NOMO-1 (cell line): ENCODE data around the gene ARHGAP24.
A peak's percentile ranks its signal among the peaks of the same experiment; 100 is the strongest.
"Not testable (repeated sequence)": the region's sequence is repeated elsewhere in the genome, so short reads cannot be mapped to it uniquely, and the experiment has no call there.

Experiments used
- DNase-seq, 2 experiments: peaks; one replicate each; lab custom pipeline; 2025; ENCODE audit not compliant: unreplicated experiment in 2 of 2; lab: John Stamatoyannopoulos, UW

Gene ARHGAP24

GRCh38 chr4:85642356-85643100 lies 167.6 kb downstream of the ARHGAP24 start:
- no peak for DNase-seq

GRCh38 chr4:85644061-85644460 lies 169.1 kb downstream of the ARHGAP24 start:
- no peak for DNase-seq

DNA sequence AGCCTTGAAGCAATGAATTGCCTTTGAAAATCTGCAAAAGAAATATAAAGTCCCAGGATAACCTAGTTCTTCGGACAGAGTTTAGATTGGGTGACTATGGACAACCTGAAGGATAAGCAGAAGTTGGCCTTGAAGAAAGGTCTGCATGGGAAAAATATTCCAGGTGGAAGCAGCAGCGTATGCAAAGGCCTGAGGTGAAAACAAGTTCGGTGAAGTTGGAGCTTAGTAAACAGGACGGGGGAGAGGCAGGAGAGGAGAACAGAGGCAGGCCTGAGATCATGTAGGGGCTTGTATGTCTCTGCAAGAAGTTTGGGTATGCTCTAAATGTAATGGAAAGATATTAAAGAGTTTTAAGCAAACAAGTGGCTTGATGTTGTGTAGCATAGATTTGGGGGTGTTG lies 176.0 kb downstream of the ARHGAP24 start:
- DNase-seq = no peak

DNA sequence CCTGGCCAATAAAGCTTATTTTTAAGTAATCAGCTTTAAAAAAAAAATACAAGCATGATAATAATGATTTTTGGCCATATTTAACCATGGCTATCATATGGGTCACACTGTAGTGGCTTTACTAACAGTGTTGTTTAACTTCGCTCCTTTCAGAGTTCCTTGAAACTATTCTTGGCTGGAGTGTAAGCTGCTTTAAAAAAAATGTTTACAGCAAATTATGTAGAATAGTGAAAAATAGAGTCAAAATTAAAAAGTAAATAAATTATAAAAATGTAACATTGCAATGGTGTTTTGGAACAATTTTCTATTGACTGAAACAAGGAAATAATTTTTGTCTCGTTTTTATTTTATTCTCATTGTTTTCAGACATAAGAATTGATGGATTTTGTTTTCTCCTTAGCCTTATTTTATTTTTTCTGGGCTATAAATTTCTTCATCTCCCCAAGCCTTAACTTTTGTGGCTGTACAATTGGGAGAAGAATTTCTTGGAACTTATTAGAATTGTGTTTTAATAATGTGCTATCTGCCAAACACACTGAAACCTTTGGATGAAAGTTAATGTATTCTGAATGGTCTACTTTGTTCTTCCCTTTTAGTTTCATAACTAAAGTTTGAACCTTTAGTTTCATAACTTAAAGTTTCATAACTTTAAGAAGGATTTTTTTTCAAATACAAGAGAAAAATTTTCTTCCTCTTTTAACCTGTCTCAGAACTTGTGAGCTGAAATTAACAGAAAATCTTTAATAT lies 182.0 kb downstream of the ARHGAP24 start:
- DNase-seq = peak in 1 of 2 experiments; percentile 78

DNA sequence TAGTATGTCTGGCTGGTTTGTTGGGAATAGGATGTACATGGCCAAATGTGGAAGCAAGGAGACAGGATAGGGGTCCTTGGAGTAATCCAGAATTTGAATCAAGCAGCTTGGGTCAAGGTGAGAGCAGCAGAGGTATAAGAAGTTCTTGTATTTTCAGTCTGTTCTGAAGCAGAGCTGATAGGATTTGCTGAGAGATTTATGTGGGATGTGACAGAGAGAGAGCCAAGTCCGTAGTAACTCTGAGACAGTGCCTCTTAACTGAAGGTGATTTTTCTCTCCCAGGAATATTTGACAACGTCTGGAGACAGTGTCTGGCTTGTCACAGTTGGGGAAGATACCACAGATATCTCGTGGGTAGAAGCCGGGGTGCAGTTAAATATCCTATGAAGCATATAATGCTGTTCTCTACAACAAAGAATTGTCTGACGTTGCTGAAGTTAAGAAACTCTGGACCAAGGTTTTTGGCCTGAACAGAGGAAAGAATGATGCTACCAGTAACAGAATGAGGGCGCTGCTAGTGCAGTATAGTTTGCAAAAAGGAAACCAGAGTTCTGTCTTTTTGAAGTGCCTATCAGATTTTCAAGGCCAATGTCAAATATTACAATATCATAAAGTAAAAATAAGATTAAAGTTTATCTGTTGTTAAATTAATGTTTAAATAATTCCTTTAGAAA lies 184.0 kb downstream of the ARHGAP24 start:
- no peak for DNase-seq

DNA sequence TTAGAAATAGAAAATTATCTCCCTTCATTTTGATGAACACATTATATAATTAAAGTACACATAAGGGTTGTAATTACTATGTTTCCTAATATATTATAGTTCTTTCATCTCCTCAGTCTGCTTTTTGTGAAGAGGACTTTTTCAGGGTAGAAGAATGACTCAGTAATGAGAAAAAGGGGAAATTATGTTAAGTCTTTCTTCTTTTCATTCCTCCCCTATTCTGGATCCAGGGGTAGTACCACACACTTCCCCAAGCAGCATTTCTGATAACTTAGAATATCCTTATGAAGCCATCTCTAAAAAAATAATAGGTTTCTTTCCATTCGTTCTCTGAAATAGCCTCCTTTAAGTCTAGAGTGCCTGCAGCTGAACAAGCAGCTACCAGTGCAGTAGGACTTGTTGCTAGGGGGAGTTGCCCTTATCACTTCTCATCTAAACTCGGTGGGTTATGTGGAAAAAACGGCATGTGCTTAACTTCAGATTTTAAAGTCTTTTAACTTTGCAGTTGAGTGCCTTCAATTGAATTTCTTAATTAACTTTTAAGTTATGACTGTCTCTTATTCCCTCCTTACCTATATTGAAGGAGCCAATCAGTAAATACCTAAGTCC lies 184.8 kb downstream of the ARHGAP24 start:
- DNase-seq = peak in 1 of 2 experiments; percentile 67

GRCh38 chr4:85666625-85667024 lies 191.7 kb downstream of the ARHGAP24 start:
- DNase-seq = not testable (repeated sequence)

DNA sequence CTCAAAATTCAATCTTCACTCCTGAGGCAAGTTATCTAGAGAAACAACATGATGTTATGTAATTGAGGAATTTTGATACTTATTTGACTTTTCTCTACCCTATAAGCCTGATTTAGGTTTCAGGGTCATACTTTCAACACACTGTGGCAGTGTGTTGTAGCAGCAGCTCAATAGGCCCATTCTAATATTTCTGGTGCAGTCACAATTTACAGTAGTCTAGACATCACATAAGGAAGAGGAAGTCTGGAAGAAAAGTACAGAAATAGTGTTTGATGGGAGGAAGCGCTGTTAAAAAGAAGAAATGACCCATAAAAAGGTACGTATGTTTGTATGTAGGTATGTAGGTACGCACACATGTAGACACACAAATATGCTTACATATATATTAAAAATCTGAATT lies 194.3 kb downstream of the ARHGAP24 start:
- DNase-seq = peak; percentile 53 to 65

DNA sequence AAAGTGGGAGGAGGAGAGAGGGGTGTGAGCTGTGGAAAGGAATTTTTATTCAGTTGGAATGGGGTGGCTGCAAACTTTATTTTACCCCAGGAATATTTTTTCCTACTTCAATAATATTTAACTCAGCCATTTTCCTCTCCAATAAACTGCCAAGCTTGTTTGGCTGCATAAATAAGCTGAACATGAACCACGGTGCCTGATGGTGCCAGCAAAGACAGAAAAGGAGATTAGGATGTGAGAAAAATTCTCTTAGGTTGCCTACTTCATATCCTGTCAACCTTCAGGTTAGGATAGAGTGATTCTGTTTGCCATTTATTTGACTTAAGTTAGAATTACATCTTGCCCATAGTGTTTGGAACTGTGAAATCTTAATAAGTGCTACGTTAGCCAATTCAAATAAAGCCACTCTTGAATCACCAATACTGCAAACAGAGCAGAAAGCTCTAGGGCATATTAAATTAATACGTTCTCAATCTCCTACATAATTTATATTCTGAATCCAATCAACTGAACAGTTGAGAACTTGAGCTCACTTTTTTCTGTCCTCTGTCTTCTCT lies 195.1 kb downstream of the ARHGAP24 start:
- DNase-seq = no peak

DNA sequence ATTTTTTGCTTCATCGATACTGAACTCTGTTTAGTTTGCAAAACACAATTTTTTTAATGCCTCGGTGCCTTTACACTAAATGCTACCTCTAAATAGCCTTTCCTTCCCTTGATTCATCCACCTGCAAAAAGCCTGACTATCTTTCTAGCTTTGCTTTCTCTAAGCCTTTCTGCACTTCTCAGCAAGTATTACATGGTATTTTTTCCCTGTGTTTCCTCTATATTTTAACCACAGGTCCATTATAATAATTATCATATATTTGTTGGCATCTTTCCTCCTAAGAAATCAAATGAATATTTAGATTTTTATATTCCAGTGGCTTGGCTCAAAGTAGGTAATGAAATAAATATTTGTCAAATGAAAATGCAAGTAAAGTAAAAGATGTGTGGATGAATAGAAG lies 196.2 kb downstream of the ARHGAP24 start:
- DNase-seq = no peak

DNA sequence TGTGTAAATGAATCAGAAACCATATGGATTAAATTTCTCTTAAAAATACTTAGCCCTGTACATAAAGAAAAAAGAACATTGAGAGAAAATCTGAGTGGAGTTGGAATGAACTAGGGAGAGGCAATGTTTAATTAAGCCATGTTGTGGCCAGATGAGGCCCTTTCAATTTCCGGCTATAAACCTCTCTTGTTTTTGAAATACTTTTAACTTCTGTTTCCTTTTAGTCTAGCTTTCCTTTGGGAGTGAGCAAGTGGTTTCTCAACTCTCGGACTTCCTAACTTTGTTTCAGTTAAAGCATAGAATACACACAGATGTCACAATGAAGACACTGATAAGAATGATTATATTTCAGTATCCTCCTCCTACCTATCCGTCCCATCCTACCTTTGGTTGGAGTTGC lies 197.2 kb downstream of the ARHGAP24 start:
- DNase-seq = peak in 1 of 2 experiments; percentile 26

DNA sequence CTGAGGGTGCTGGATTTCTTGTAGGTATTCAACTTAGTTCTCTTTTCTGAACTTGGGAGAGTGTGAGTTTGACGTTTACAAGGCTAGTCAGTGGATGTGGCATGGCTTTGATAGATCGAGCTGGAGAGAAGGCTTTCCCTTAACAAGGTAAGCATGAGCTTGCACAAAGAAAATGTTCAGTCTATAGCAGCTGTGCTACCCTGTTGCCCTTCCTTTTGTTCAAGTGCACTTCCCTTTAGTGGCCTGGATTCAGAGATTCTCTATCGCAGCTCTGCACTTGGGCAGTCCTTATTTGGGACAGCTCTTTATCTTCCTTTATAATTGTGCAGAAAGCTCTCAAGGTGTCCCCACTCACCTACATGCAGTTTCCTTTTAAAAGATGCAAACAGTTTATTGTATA lies 198.0 kb downstream of the ARHGAP24 start:
- DNase-seq = no peak

DNA sequence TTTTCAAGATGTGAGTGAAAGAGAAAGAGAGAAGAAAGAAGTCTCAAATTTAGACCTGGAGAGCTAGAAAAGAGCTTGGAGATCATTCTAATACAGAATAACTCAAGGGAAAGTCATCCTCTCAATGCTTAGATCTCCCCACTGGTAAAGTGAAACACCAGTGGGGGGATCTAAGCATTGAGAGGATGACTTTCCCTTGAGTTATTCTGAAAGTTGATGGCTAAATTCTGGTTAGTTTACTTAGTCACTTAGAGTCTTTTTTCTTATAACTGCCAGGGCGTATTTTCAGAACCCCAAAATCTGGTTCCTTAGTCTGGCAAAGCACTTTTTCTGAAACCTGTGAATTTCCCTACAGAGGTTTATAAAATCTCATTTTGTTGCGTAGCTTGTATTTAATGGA lies 198.6 kb downstream of the ARHGAP24 start:
- no peak for DNase-seq

GRCh38 chr4:85675076-85676049 lies 200.4 kb downstream of the ARHGAP24 start:
- DNase-seq = no peak

DNA sequence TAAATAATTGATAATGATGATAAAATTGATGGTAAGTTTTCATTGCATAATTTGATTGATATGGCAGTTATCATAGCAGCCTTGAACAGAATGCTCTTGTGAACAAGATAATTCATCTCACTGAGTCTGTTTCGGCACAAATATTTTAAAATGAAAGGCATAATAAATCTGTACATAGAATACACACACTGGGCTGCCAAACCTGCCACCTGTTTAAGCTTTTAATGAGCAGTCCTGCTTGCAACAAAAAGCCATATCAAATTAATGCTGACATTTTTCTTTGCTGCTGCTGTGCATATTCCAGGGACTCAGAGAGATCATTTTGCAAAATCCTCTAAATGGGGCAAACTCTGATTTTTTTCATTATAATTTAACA lies 201.1 kb downstream of the ARHGAP24 start:
- DNase-seq = no peak

- DNase-seq = no peak
These were observed 202.1 kb downstream of the ARHGAP24 start for GRCh38 chr4:85676850-85677590.

GRCh38 chr4:85681221-85681657 lies 206.3 kb downstream of the ARHGAP24 start:
- DNase-seq = peak; percentile 61 to 97

GRCh38 chr4:85681921-85682320 lies 207.0 kb downstream of the ARHGAP24 start:
- no peak for DNase-seq

DNA sequence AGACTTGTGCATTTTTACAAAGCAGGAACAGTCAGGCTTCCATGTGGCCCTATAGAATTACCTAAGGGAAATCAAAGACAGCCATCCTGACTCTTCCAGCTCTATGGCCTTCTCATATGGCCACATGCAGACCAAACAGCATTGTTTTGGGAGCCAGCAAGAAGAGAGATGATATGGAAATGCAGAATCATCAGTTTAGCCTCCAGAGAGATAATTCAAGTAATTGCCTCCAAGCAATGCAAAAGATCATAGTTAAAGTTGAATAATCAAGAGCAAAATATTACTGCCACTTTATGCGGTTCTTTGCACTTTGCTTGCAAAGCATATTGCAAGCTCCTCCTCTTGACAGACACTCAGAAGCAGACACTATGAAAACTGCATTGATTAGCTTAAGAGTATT lies 207.4 kb downstream of the ARHGAP24 start:
- DNase-seq = no peak
